Thymus (tissue), 11 donors: Measurements from ENCODE around the gene ARID1B. TPM values are rescaled to one million over a fixed set of nuclear protein-coding genes. Genes with fewer than 3 reads are reported as not detected.

Source experiments
- DNase-seq, 9 donors: peaks; one replicate each; pipeline ENCODE4 v3.0.0-alpha.2; 2013; ENCODE audit warnings: low spot score in 9 of 9, low read depth in 6 of 9, missing footprints in 1 of 9
- H3K27ac ChIP-seq, 2 donors: one replicate each; pipeline ENCODE4 v1.5.1; 2013; ENCODE audit warnings: control low read depth in 1 of 2, low read depth in 1 of 2, low read length in 1 of 2, mild to moderate bottlenecking in 1 of 2, moderate library complexity in 1 of 2
- H3K27me3 ChIP-seq, 2 donors: one replicate each; pipeline ENCODE4 v1.5.1; 2013; ENCODE audit warnings: low read length in 1 of 2; ENCODE audit not compliant: control insufficient read depth in 2 of 2, insufficient read depth in 1 of 2
- H3K36me3 ChIP-seq, 2 donors: one replicate each; pipeline ENCODE4 v1.5.1; 2013; ENCODE audit warnings: low read length in 1 of 2, mild to moderate bottlenecking in 1 of 2, moderate library complexity in 1 of 2; ENCODE audit not compliant: control insufficient read depth in 2 of 2, insufficient read depth in 2 of 2
- H3K4me1 ChIP-seq, 2 donors: one replicate each; pipeline ENCODE4 v1.5.1; 2013; ENCODE audit warnings: low read length in 2 of 2; ENCODE audit not compliant: control insufficient read depth in 2 of 2, insufficient read depth in 2 of 2
- H3K4me3 ChIP-seq, 2 donors: one replicate each; pipeline ENCODE4 v1.5.1; 2013; ENCODE audit warnings: low read length in 2 of 2, control low read depth in 1 of 2, mild to moderate bottlenecking in 1 of 2
- H3K9me3 ChIP-seq, 2 donors: one replicate each; pipeline ENCODE4 v1.5.1; 2013; ENCODE audit warnings: low read length in 1 of 2, mild to moderate bottlenecking in 1 of 2; ENCODE audit not compliant: control insufficient read depth in 2 of 2, insufficient read depth in 1 of 2
- WGBS: extraction: QIAGEN DNeasy Blood & Tissue Kit; methylation state at CpG from one replicate; pipeline ENCODE4 v1.1.7; 2013; 5-methylcytosine and 5-hydroxymethylcytosine counted together
- polyA plus RNA-seq: library from polyadenylated mRNA; stranded (reverse); fragments of 200-250 nt; gene quantifications from one replicate; pipeline ENCODE4 v1.2.3, GENCODE V29; 2013
- total RNA-seq: library from RNA; stranded (reverse); fragments of 120-200 nt; gene quantifications from one replicate; pipeline ENCODE4 v1.2.4, GENCODE V29; 2013
- donor health status: healthy.

Gene ARID1B
- total and polyA plus RNA-seq, 2 donors, result 24.0 to 26.5 TPM

GRCh38 chr6:156904176-156904967, 127.2 kb downstream of the ARID1B start:
- Histone ChIP-seq H3K4me3 (no peak overlapping the region), H3K36me3 (peaks cover 5 to 13% of the 10 kb centered on the region in 2 donors), H3K4me1 (peaks cover 1 to 6% of the 10 kb centered on the region in 2 donors), H3K27me3 (no peaks in the 10 kb centered on the region), H3K27ac (no peak overlapping the region), H3K9me3 (no peaks in the 10 kb centered on the region)
- DNase-seq, result no peak
- 95% methylated on average over 2 of the region's 2 CpGs for WGBS

GRCh38 chr6:156905801-156906200, 128.6 kb downstream of the ARID1B start:
- H3K4me3 ChIP-seq, result no peak overlapping the region
- 100% methylated on average over 1 of the region's 1 CpG for WGBS
- peaks cover 10 to 12% of the 10 kb centered on the region in 2 donors for H3K4me1 ChIP-seq
- no peaks in the 10 kb centered on the region for H3K9me3 ChIP-seq
- no peak overlapping the region for H3K27ac ChIP-seq
- H3K36me3 ChIP-seq, result peaks cover 8 to 13% of the 10 kb centered on the region in 2 donors
- no peaks in the 10 kb centered on the region for H3K27me3 ChIP-seq
- DNase-seq, result no peak

GRCh38 chr6:156906451-156906850, 129.3 kb downstream of the ARID1B start:
- no peak overlapping the region for H3K4me3 ChIP-seq
- no peaks in the 10 kb centered on the region for H3K27me3 ChIP-seq
- H3K9me3 ChIP-seq, result no peaks in the 10 kb centered on the region
- H3K36me3 ChIP-seq, result peaks cover 8 to 10% of the 10 kb centered on the region in 2 donors
- no peak for DNase-seq
- no peak overlapping the region for H3K27ac ChIP-seq
- H3K4me1 ChIP-seq, result peaks cover 9 to 11% of the 10 kb centered on the region in 2 donors
- WGBS, result 96% methylated on average over 7 of the region's 7 CpGs

- Histone ChIP-seq H3K27me3 (no peaks in the 10 kb centered on the region), H3K9me3 (no peaks in the 10 kb centered on the region), H3K36me3 (peaks cover 5 to 6% of the 10 kb centered on the region in 2 donors), H3K4me3 (no peak overlapping the region), H3K4me1 (peaks cover 14 to 19% of the 10 kb centered on the region in 2 donors), H3K27ac (no peak overlapping the region)
- no peak for DNase-seq
- 81% methylated on average over 10 of the region's 10 CpGs for WGBS
Observed at GRCh38 chr6:156909212-156910010, 132.2 kb downstream of the ARID1B start.

GRCh38 chr6:156910011-156910334, 132.8 kb downstream of the ARID1B start:
- 96% methylated on average over 4 of the region's 4 CpGs for WGBS
- H3K36me3 ChIP-seq, result peaks cover 3 to 4% of the 10 kb centered on the region in 2 donors
- no peak for DNase-seq
- H3K4me3 ChIP-seq, result no peak overlapping the region
- no peak overlapping the region for H3K27ac ChIP-seq
- H3K9me3 ChIP-seq, result no peaks in the 10 kb centered on the region
- peaks cover 14 to 19% of the 10 kb centered on the region in 2 donors for H3K4me1 ChIP-seq
- H3K27me3 ChIP-seq, result no peaks in the 10 kb centered on the region

GRCh38 chr6:156910938-156911337, 133.8 kb downstream of the ARID1B start:
- Histone ChIP-seq H3K27me3 (no peaks in the 10 kb centered on the region), H3K27ac (no peak overlapping the region), H3K36me3 (peaks cover 0 to 3% of the 10 kb centered on the region in 2 donors), H3K4me1 (peaks cover 14 to 19% of the 10 kb centered on the region in 2 donors), H3K9me3 (no peaks in the 10 kb centered on the region), H3K4me3 (no peak overlapping the region)
- WGBS, result 92% methylated on average over 1 of the region's 1 CpG
- no peak for DNase-seq

- Histone ChIP-seq H3K36me3 (peaks cover 0 to 3% of the 10 kb centered on the region in 2 donors), H3K27me3 (no peaks in the 10 kb centered on the region), H3K27ac (no peak overlapping the region), H3K9me3 (no peaks in the 10 kb centered on the region), H3K4me1 (peaks cover 14 to 19% of the 10 kb centered on the region in 2 donors), H3K4me3 (no peak overlapping the region)
- DNase-seq, result peak in 1 of 9 donors; percentile 26
- 14% methylated on average over 2 of the region's 2 CpGs for whole genome bisulfite sequencing
Observed at GRCh38 chr6:156911581-156911980, 134.4 kb downstream of the ARID1B start.

- H3K4me3 ChIP-seq, result no peak overlapping the region
- peaks cover 0 to 3% of the 10 kb centered on the region in 2 donors for H3K36me3 ChIP-seq
- H3K9me3 ChIP-seq, result no peaks in the 10 kb centered on the region
- H3K27me3 ChIP-seq, result no peaks in the 10 kb centered on the region
- H3K27ac ChIP-seq, result peak overlapping the region; percentile 1 to 52
- DNase-seq, result peak; percentile 18 to 69 (median 35)
- peaks cover 14 to 19% of the 10 kb centered on the region in 2 donors for H3K4me1 ChIP-seq
Observed at GRCh38 chr6:156912431-156912830, 135.3 kb downstream of the ARID1B start.

GRCh38 chr6:156914181-156914580, 137.0 kb downstream of the ARID1B start:
- no peaks in the 10 kb centered on the region for H3K27me3 ChIP-seq
- peaks cover 14 to 19% of the 10 kb centered on the region in 2 donors for H3K4me1 ChIP-seq

More at GRCh38 chr6:156914181-156914580, 137.0 kb downstream of the ARID1B start:
- 92% methylated on average over 7 of the region's 7 CpGs for WGBS
- no peak for DNase-seq
- no peaks in the 10 kb centered on the region for H3K9me3 ChIP-seq
- H3K27ac ChIP-seq, result no peak overlapping the region
- H3K4me3 ChIP-seq, result no peak overlapping the region
- peaks cover 0 to 3% of the 10 kb centered on the region in 2 donors for H3K36me3 ChIP-seq
